Fibroblast of mammary gland (primary cell): ENCODE measurements around the gene LCE1B.

Source experiments
- DNase-seq: peaks from one replicate; pipeline ENCODE4 v3.0.0-alpha.2; 2010; ENCODE audit warnings: low read depth
- H3K4me3 ChIP-seq: 2 replicates; pipeline ENCODE4 v1.5.1; 2011; ENCODE audit warnings: low read depth, mild to moderate bottlenecking, low read length, moderate library complexity; ENCODE audit not compliant: control insufficient read depth
- CTCF ChIP-seq: conservative IDR thresholded peaks from 2 replicates; pipeline ENCODE4 v1.5.1; 2011; ENCODE audit warnings: low read depth, low read length, inconsistent platforms; ENCODE audit not compliant: control insufficient read depth, insufficient read depth

LCE1B gene

GRCh38 chr1:152817309-152817708 is 5.5 kb downstream of the LCE1B start:
- TF ChIP-seq CTCF: no peak
- H3K4me3 ChIP-seq: no peak overlapping the region
- DNase-seq: peak; percentile 19

GRCh38 chr1:152823294-152823693 is 11.5 kb downstream of the LCE1B start:
- H3K4me3 ChIP-seq: no peak overlapping the region
- TF ChIP-seq CTCF: peak; percentile 45
- peak; percentile 65 for DNase-seq

- no peak overlapping the region for H3K4me3 ChIP-seq
- TF ChIP-seq CTCF: no peak
- DNase-seq: no peak
Observed at GRCh38 chr1:152824964-152825363, 13.2 kb downstream of the LCE1B start.

- DNase-seq: no peak
- H3K4me3 ChIP-seq: no peak within 1 kb of the TSS
- no peak for TF ChIP-seq CTCF
Observed at GRCh38 chr1:152827173-152827572, 15.4 kb downstream of the LCE1B start, which contains the start of gene LCE1A. LCE1A (plus strand) TSS chr1:152827473; CDS start chr1:152827473, 0 bp downstream.

GRCh38 chr1:152836870-152837269 is 25.1 kb downstream of the LCE1B start:
- H3K4me3 ChIP-seq: no peak overlapping the region
- TF ChIP-seq CTCF: no peak
- peak; percentile 8 for DNase-seq

GRCh38 chr1:152842556-152842955 is 30.8 kb downstream of the LCE1B start, which contains the start of gene LCE6A:
LCE6A (plus strand) TSS chr1:152842856; CDS start chr1:152843521, 665 bp downstream.
- H3K4me3 ChIP-seq: no peak within 1 kb of the TSS
- DNase-seq: no peak
- TF ChIP-seq CTCF: no peak

GRCh38 chr1:152855661-152856060 is 43.9 kb downstream of the LCE1B start:
- TF ChIP-seq CTCF: no peak
- DNase-seq: no peak
- H3K4me3 ChIP-seq: no peak overlapping the region
